HG03025 (cell line): ENCODE measurements around the gene PIK3R5.

Experiments used
- ATAC-seq: cut with Tn5 transposase; IDR thresholded peaks from one replicate; pipeline ENCODE4 v1.9.1; 2021; ENCODE audit warnings: mild to moderate bottlenecking, moderate library complexity; ENCODE audit not compliant: unreplicated experiment, low FRiP score

PIK3R5 gene

DNA sequence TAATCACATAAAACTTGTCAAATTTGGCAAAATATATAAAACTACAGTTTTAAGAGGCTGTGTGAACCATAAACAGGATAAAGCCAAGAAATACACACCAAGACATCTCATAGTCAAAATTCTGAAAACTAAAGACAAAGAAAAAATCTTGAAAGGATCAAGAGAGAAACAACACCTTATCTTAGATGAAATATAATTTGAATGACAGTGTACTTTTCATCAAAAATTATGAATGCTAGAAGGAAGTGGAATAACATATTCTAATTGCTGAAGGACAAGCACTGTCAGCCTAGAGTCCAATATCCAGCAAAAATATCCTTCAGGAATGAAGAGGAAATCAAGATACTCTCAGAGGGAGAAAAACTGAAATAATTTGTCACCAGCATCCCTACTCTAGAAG is 37.2 kb downstream of the PIK3R5 start:
- ATAC-seq = no peak

DNA sequence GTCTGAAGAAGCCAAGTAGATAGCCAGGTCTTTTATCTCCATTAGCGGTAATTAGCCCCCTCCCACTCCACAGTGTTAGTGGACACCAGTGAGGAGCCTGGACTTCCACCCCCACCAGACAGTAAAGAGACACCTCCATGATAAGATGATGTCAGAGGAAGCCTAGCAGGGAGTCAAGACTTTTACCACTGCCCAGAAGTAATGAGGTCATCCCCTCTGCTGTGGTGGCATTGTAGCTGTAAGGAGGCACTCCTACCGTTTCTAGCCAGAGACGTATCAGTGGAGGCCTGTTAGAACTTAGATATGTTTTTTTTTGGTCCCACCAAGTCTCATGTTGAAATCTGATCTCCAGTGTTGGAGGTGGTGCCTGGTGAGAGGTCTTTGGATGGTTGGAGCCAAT is 38.1 kb downstream of the PIK3R5 start:
- ATAC-seq = no peak

DNA sequence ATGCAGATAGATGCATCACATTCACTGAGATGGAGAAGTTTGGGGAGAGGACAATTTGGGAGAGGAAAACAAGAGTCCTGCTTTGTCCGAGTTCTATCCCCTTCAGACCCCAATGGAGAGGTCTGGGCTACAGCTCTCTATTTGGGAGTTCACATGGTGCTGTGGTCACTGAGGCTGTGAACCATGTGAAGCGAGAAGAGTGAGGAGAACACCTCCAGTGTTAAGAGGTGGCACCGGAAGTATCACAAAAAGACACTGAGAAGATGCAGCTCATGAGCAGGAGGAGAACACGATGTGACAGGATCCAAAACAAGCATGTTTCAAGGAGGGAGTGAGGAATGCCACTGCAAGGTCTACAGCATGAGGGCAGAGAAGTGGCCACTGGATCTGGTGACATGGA is 39.7 kb downstream of the PIK3R5 start:
- no peak for ATAC-seq

- no peak for ATAC-seq
These were observed 40.4 kb downstream of the PIK3R5 start for GRCh38 chr17:8925141-8925540.

- ATAC-seq = peak; percentile 60
These were observed 40.9 kb downstream of the PIK3R5 start for GRCh38 chr17:8924595-8924994.

- ATAC-seq = no peak
These were observed 41.7 kb downstream of the PIK3R5 start for GRCh38 chr17:8923762-8924161.

DNA sequence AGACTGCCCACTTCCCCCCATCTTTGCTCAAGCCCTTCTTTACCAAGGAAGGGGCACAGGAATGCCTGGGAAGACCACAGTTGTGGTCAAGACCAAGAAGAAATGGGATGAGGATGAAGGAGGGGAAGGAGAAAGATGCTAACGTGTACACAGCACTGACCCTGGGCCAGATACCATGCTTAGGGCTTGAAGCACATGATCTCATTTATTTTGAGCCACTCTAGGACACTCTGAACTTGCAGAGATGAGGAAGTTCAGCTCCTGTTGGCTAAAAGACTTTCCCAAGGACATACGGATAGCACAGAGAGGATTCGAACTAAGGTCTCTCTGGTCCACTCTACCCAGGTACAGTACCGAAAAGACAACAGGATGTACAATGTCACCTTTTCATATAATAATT is 42.6 kb downstream of the PIK3R5 start:
- no peak for ATAC-seq

- no peak for ATAC-seq
These were observed 43.1 kb downstream of the PIK3R5 start for GRCh38 chr17:8922451-8922850.

DNA sequence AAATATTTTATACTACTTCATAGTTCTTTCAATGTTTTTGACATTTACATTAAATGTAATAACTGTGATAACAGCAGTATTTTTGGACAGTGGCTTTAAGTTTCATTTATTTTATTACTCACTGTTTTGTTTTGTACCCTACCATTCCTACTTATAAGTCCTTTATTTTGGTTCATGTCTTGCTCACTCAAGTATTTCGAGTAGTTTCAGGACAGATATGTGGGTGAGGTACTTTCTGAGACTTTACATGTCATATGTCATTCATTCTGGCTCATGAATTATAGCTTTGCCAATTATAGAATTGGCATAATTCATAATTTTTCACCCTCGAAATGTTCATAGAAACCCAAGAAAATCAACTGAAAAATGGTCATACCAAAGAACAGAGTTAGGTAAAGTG is 44.4 kb downstream of the PIK3R5 start:
- no peak for ATAC-seq

DNA sequence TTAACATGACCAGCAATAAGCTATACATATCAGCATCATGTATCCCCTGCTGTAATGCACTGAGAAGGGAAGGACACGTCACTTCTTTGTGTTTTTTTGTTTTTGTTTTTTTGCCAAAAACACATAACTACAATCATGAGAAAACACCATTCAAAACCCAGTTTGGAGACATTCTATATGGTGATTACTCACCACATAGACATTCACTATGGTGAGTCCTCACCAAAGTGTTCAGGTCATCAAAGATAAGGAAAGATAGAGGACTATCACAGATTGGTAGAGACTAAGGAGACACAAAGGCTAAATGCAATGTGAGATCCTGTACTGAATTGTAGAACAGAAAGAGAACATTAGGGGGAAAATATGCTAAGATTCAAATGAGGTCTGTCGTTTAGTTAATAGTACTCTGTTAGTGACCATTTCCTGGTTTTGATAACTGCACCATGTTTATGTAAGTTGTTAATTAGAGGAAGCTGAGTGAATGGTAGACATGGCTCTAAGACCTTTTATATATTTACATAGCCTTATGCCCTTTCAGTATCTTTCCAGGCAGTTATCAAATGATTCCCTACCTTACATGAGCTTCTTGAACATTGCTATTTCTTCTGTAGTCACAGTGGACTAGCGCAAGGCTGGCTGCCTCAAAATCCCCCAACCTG is 46.6 kb downstream of the PIK3R5 start:
- no peak for ATAC-seq

- no peak for ATAC-seq
These were observed 49.0 kb downstream of the PIK3R5 start for GRCh38 chr17:8916466-8916865.

GRCh38 chr17:8914554-8914953 is 51.0 kb downstream of the PIK3R5 start:
- ATAC-seq = no peak

GRCh38 chr17:8913879-8914278 is 51.6 kb downstream of the PIK3R5 start:
- no peak for ATAC-seq

DNA sequence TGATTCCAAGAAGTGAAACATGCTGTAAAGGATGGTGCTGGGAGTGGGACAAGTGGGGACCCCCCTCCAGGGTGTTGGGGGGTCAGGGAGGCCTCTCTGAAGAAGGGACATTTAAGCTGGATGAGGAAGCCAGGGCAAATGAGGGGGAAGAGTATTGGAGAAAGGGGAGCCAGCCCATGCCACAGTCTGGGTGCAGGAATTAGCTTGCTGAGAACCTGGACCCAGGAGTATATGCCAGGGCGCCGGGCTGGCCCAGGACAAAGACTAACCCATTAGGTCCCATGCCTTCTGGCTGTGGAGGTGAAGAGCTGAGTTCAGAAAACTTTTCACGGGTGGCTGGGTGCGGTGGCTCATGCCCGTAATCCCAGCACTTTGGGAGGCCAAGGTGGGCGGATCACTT is 52.4 kb downstream of the PIK3R5 start:
- no peak for ATAC-seq

GRCh38 chr17:8912084-8912981 is 53.2 kb downstream of the PIK3R5 start:
- ATAC-seq = no peak

- no peak for ATAC-seq
These were observed 54.4 kb downstream of the PIK3R5 start for GRCh38 chr17:8910969-8911604.

GRCh38 chr17:8909586-8910270 is 55.8 kb downstream of the PIK3R5 start:
- no peak for ATAC-seq

GRCh38 chr17:8905331-8905730 is 60.2 kb downstream of the PIK3R5 start:
- no peak for ATAC-seq

DNA sequence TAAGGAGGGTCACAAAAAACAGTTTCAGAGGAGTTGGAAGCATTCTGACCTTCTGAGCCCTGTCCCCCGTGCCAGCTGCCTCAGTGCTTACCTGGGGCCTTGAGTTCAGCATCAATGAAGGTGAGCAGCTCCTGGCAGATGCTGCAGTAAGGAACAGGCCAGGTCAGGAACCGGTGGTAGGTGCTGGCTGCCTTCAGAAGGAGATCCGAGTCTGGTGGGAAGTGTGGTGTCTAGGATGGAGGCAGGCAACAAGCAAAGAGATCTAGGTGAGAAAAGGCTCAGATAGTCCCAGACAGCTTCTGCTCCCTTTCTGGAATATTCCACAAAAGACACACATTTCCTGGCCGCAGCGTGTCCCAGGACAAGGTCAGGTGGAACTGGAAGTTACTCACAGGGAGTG is 60.8 kb downstream of the PIK3R5 start:
- ATAC-seq = no peak

DNA sequence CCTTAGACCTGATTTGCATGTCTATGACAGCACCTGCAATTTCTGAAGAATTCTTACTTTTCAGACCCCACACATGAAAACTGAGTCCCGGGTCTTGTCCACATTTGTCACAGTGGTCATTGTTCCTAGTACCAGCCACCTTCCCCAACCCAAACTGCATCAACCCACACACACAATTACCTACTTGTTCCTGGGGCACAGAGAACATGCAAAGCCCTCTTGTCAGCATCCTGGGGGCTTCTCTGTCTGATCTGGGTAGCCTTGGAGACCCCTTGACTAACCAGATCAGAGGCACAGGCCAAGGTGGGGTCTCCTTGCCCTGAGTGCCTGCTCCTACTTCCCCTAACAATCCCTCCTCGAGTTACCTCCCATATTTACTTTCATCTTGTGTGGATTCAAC is 61.3 kb downstream of the PIK3R5 start:
- ATAC-seq = no peak
